SH-SY5Y (cell line): ENCODE measurements around the gene TTC39C.

Experiments used
- GATA2 ChIP-seq: IDR thresholded peaks from 2 replicates; pipeline ENCODE4 v1.6.1; 2011; ENCODE audit warnings: mild to moderate bottlenecking, low read depth, low read length
- GATA3 ChIP-seq: IDR thresholded peaks from 2 replicates; pipeline ENCODE4 v1.6.1; 2011; ENCODE audit warnings: low read depth, mild to moderate bottlenecking, low read length, moderate library complexity

Gene TTC39C

GRCh38 chr18:24019641-24020331 is 5.2 kb downstream of the TTC39C start:
- TF ChIP-seq GATA3, result no peak
- no peak for TF ChIP-seq GATA2

DNA sequence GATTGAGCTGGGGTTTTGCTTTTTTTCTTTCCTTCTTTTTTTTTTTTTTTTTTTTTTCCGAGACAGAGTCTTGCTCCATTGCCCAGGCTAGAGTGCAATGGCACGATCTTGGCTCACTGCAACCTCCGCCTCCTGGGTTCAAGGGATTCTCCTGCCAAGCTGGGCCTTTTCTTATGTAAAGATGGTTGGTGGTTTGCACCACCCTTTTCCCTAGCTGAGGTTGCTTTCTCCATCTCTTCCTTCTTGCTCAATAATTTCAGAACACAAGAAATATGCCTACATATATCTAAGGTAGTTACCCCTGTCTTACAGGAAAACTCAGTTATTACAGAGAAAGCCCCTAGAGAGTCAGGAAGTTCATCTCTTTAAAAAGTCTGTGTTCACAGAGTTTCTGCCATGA is 7.0 kb downstream of the TTC39C start:
- TF ChIP-seq GATA3 (no peak), GATA2 (no peak)

DNA sequence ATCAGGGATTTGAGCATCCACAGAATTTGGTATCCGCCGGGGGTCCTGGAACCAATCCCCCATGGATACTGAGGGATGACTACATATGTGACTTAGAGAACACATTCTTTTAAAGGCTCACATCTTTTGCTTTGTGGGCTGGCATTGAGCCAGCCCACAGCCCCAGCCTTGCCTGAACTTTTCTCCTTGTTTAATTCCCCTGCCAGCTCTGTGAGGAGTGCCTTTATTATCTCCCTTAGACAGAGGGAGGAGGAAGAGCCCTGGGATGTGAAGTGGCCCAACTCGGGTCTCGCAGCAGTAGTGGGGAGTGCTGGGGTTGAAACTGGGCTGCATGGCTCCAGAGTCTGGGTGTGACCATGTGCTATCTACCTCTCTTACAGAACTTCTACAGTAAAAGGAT is 7.6 kb downstream of the TTC39C start:
- TF ChIP-seq GATA2, result no peak
- TF ChIP-seq GATA3, result no peak

- no peak for TF ChIP-seq GATA3
- no peak for TF ChIP-seq GATA2
Observed at GRCh38 chr18:24023185-24023814, 8.7 kb downstream of the TTC39C start.

GRCh38 chr18:24024425-24024824 is 9.9 kb downstream of the TTC39C start:
- TF ChIP-seq GATA2 (no peak), GATA3 (no peak)

DNA sequence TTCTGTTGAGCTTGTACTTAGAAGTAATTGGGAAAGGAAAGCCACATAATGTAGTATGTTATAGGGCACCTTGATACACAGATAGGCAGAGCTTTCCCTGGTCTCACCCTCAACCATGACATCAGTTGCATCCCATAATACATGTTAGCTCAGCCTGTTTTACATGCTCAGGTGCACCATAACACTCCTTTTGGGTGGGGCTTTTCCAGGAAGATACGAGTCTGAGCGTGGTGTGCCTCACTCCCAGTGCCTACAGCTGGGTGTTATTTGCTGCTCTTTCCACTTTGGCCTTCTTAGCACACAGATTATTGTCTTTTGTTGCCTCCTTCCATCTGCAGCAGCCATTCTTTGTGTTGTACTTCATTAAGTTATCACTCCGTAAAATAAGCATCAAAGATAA is 11.9 kb downstream of the TTC39C start:
- TF ChIP-seq GATA3, result no peak
- TF ChIP-seq GATA2, result no peak

DNA sequence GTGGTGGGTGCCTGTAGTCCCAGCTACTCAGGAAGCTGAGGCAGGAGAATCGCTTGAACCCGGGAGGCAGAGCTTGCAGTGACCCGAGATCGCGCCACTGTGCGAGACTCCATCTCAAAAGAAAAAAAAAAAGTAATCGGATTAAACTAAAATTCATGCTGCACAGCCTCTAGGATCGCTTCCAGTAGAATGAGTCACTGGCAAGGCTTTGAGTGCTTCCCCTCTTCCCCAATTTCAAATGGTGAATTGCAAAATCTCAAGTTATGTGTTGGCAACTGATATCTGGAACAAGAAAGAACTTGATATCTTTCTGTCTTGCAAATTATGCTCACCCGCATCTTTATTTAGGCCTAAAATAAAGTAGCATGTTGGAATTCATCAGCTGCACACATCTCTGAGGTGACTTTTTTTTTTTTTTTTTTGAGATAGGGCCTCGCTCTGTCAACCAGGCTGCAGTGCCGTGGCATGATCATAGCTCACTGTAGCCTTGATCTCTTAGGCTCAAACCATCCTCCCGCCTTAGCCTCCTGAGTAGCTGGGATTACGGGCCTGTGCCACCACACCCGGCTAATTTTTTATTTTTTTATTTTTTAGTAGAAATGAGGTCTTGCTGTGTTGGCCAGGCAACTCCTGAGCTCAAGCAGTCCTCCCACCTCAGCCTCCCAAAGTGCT is 12.7 kb downstream of the TTC39C start:
- TF ChIP-seq GATA3, result no peak
- no peak for TF ChIP-seq GATA2

DNA sequence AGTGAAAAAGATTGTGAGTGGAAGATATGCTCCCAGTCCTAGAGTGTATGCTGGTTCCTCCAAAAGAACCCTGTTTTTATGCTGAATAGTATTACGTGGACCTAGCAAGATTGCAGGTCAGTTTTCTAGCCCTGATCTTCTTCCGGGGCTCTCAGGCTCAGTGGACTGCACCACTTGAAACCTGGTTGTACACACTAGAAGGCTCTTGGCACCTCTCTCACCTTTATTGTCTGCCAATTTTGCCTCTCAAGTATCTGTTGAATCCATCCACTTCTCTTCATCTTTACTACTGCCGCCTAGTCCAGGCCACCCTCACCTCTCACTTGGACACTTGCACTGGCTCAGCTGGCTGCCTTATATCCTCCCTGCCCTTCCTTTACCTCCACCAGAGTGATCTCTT is 16.8 kb downstream of the TTC39C start:
- TF ChIP-seq GATA3 (no peak), GATA2 (no peak)

- TF ChIP-seq GATA3 (no peak), GATA2 (no peak)
Observed at GRCh38 chr18:24031916-24032315, 17.4 kb downstream of the TTC39C start.

- no peak for TF ChIP-seq GATA2
- TF ChIP-seq GATA3, result no peak
Observed at GRCh38 chr18:24033641-24034412, 19.3 kb downstream of the TTC39C start.

DNA sequence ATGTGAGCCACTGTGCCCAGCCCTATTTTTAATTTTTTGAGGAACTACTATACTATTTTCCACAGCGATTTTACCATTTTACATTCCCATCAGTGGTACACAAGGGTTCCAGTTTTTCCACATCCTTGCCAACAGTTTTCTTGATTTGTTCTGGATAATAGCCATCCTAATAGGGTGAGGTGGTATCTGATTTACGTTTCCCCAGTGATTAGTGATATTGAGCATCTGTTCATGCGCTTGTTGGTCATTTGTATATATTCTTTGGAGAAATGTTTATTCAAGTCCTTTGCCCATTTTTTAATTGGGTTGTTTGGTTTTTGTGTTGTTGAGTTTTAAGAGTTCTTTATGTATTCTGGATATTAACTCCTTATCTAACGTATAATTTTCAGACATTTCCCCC is 20.8 kb downstream of the TTC39C start:
- no peak for TF ChIP-seq GATA3
- TF ChIP-seq GATA2, result no peak

DNA sequence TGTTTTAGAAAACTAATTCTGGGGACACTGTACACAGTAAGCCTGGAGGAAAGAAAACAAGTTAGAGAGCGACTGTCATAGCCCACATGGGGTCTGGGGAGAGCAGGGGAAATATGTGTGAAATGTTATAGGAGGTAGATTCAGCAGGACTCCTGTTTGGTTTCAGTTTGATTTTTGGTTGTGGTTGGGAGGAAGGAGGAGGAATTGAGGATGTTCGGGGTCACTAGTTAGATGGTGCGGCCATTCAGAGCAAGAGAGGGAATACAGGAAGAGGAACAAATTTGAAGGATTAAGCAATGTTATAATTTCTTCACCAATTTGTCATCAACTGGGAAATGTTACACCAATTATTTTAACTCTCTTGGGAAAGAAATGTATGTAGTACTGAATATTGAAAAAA is 25.1 kb downstream of the TTC39C start:
- TF ChIP-seq GATA3 (no peak), GATA2 (no peak)

GRCh38 chr18:24041691-24042090 is 27.1 kb downstream of the TTC39C start:
- no peak for TF ChIP-seq GATA3
- no peak for TF ChIP-seq GATA2

- TF ChIP-seq GATA2 (no peak), GATA3 (no peak)
Observed at GRCh38 chr18:24043403-24043802, 28.8 kb downstream of the TTC39C start.

- no peak for TF ChIP-seq GATA3
- TF ChIP-seq GATA2, result no peak
Observed at GRCh38 chr18:24048261-24048660, 33.7 kb downstream of the TTC39C start.
